Lung microvascular endothelial cell (primary cell): ENCODE data around the gene MCTP1. TPM values are rescaled to one million over a fixed set of nuclear protein-coding genes. Genes with fewer than 3 reads are reported as not detected.

Experiments
- DNase-seq, 2 donors: peaks; one replicate each; pipeline versions ENCODE4 v3.0.0 to v3.0.0-alpha.2; 2010; ENCODE audit warnings: low read depth in 2 of 2
- total RNA-seq: library from RNA; depleted of rRNA; stranded (reverse); fragments of >200 nt; gene quantifications from 2 replicates; pipeline ENCODE4 v1.2.1, GENCODE V29; 2014

The MCTP1 gene
- total RNA-seq, 1 donor from 2014 or later = 55.8 TPM

DNA sequence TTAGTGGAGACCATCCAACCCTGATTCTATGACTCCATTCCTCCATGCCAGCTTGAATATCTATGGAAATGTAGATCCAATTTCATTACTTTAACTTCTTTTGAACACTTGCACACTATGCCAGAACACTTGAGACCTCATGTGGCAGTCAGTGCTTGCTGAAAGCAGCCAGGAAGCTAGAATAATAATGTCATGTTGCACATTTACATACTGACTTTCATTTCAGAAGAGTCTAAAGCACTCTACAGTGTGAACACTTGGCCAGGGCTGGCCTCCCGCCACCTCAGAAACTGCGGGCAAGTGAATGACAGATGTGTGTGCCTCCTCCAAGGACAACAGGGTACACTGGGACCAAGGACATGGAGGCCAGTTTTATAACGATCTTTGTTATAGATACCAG lies 569.1 kb downstream of the MCTP1 start:
- DNase-seq = no peak

DNA sequence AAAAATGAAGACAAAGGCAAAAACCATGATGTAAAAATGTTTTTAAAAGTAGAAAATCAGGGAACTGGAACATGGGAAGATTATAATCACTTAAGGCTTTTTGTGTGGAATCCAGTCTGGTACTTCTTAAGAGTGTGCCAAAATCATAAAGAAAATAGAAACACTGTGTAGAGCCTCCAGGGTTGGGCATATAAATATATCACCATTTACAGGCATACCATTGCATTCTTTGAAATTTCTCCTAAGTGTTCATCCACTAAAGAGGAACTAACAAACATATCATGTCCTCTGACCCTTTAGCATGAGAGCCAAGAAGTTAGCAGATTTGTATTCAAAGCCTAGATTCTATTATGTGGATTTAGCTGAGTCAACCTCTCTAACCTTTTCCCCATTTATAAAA lies 573.1 kb downstream of the MCTP1 start:
- no peak for DNase-seq

DNA sequence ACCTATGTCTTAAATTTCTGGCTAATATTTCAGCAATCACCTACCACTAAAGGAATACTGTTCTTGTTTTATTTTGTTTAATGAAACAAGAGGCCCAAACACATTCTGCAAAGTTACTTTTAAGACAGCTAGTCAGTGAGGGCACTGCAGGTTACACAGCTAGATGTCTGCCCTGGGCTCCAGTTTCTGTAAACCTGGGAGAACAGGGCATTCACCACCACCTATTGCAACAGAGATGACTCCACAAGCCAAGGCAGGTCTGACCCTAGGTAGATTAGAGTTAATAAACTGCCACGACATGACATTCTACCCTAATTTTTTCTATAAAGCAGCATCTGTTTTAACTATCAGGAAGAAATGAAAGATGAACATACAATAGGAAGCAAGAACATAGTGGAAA lies 575.6 kb downstream of the MCTP1 start:
- DNase-seq = no peak

DNA sequence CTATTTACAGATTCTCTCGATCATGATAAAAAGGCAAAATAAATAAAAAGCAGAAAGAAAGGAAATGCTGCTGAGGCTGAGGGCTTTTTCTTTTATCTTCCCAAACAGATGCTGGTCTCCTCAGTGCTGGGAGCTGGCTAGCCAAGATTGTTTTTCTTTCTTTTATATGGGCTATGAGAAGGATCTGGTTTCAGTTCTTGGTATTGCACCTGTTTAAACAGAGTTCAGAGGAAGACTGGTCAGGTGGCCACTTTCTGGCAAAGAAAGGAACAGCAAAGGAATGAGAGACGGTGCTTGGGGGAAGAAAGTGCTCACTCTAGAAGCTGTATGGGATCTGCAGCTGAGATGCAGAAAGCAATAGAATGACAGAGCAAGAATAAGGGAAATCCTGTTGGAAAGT lies 577.5 kb downstream of the MCTP1 start:
- DNase-seq = no peak

DNA sequence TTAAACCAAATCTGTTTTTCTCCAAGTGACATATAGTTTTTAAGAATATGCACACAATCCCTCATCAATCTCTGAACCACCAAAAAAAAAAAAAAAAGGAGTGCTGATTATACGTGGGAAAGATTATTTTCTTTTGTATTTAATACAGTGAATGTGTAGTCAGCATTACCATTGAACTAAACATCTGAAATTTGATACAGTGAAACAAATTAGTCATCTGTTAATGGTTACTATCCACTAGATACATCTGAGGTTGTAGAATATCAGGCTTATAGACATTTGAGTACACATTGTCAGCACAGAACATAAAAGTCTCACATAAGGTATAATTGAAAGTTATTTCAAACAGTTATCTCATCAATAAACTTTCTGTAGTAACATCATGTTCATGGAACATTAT lies 579.5 kb downstream of the MCTP1 start:
- no peak for DNase-seq

DNA sequence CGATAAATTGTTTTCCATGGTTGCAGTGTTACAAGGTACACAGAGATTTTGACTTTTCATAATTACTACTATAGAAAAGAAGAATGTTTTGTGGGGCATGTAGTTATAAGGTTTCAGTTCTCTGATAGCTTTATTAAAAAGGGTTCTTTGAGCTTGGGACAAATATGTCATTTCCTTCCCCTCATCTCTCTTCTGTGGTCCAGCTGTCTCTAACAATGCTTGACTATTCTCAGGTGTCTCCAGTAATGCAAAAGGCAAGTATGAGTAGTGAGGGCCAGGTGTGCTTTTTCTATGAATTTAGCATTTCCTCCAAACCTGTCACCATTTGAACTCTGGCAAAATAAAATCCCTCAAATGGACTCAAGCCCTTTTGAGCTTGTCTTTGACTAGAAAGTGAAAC lies 582.2 kb downstream of the MCTP1 start:
- no peak for DNase-seq

DNA sequence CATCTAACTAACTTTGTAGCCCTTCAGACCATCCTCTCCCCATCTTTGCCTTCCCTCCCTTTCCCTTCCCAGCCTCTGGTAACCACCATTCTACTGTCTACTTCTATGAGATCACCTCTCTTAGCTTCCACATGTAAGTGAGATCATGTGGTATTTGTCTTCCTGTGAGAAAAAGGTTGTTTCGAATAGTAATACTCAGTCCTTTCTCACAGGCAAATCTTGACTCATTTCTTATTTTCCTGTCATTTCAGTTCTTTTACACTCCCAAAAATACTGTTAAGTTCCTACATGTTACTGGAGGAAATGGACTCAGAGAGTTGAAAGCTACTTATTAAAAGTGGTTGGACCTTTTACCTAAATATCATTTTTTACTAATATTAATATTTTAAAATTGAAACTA lies 584.3 kb downstream of the MCTP1 start:
- peak in 1 of 2 donors; percentile 43 for DNase-seq

DNA sequence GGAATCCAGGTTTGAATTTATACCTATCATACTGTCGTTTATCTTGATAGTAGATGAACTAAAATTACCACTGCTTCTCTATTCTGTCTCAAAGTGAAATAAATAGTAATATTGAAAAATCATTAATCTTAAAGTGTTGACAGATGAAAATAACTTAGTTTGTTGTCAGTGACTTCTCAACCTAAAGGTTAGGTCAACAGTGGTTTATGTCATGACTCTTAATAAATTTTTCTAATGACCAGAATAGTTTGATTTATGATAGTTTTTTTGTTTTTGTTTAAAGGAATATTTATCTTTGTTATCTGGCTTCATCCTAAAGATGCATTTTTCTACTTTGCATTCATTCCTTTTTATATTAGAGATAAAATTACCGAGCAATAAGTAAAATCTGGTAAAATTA lies 585.3 kb downstream of the MCTP1 start:
- no peak for DNase-seq

DNA sequence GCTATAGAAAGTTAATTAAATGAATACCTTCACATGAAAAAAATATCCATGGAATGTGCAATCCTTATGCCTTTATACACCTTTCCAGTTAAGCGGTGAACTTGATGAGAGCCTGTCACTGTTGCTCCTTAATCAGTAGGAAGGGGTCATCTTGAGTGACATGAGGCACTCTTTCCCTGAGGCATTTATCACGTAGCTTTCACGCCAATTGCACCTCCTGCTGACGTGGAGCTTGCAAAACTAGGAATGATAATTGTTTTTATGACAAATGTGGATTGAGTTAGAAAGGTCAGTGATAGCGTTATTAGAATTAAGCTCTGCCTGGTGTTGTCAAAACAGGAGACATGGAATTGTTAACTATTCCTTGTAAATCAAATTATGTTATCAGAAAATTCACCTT lies 586.7 kb downstream of the MCTP1 start:
- DNase-seq = no peak

DNA sequence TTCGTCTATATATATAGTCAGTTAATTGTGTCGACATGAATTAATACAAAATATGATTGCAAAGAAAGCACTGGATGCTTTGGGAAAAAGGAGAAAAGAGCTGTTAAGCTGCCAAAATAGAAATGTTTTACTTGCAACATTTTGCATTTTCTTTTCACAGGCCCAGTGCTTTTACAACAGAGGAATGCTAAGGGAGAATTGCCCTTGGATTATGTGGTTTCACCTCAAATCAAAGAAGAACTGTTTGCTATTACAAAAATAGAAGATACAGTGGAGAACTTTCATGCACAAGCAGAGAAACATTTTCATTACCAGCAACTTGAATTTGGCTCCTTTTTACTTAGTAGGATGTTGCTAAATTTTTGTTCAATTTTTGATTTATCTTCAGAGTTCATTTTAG lies 590.2 kb downstream of the MCTP1 start:
- DNase-seq = no peak

DNA sequence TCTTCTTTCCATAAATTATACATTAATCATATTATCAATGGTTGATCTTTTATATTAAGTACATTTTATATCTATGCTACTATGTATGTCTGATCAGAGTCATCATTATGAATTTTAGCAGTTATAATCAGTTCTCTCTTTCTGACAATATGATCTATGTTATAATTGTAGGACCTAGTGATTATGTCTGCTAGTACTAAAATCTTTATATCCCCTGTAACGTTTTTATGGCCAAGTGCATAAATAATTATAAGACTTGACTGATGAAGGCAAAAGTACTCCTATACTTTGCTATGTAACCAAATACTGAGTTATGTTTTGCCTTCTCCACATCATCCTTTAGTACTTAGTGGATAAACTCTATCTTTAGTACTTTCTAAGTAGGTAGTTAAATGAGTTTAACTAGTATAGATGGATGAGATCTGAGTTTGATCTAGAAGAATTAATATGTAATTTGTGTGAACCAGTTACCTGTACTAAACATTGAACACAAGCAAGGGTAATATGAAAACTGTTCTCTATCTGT lies 591.0 kb downstream of the MCTP1 start:
- DNase-seq = no peak

DNA sequence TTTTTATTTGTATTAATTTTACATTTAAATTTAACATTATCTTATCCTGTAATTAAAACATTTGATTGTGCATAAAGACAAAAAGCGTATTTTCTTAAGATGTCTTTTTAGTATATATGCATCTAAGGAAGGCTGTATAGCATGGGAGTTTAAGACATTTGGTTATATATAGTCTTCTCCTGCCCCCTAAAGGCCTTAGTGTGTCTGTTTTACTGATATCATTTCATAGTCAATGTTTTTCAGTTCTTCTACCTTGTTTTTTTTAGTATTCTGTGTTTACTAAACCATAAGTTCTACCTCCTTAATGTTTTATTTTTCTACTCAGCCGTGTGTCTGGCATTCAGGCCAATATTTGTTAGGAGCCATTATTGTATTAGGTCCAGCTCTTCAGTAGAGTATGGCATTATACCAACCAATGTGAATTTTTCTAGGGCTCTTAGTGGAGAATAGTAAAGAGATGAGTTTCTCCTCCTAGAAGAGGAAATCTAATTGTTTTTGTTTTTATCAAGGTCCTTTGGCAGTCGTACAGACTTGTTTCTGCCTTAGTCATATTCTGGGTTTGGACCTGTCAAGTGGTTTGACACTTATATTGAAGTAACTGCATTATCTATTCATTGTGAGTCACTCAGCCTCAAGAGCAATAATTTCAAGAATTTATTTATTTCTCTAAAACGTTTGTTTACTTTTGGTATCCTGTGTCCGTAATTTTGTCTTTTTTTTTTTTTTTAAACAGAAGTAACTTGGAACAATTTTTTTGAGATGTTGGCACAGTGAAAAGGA lies 591.7 kb downstream of the MCTP1 start:
- peak; percentile 72 to 88 for DNase-seq

DNA sequence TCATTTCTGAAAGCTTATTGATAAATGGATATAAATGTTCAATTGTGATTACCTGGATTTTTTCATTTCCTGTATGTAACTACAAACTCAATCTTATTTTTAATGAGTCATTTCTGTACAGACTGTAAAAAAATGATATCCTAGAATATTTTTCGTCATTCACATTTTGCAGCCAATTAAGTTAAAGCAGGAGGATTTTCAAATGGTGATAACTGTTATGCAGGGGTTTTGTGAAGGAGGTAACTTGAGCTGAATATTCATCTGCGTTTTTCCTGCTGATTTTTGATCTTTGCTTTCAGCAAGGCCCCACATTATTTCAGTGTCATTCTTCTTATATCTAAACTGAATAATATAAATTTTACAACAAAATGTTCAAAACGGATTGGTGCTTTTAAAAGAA lies 592.3 kb downstream of the MCTP1 start:
- DNase-seq = no peak

DNA sequence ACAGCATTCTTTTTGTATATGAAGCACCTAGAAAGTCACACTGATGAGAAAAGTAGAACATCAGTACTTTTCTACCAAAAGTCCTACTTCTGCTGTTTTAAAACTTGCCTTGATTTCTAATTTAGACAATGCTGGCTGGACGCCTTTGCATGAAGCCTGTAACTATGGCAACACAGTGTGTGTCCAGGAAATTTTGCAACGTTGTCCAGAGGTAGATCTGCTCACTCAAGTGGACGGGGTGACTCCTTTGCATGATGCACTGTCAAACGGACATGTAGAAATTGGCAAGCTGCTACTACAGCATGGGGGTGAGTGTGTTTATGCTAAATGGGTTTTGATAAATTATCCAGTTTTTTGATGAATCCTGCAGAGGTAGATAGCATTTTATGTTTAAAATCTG lies 592.9 kb downstream of the MCTP1 start:
- peak; percentile 93 to 94 for DNase-seq

DNA sequence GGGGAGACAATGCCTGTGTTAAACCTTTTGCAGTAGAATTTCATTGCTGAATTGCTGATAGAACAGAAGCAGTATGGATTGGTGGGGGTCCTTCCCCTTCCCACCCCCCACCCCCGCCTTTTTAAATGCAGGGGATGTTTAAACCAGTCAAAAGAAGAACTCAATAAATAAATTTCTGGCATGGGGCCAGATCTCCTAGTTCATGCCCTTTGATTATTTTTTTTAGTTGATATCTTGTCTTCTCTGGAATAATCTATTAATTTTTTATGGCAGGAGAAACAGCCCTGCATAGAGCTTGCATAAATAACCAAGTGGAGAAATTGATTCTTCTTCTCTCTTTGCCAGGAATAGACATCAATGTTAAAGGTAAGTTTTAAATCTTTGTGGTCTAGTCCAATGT lies 593.6 kb downstream of the MCTP1 start:
- no peak for DNase-seq

DNA sequence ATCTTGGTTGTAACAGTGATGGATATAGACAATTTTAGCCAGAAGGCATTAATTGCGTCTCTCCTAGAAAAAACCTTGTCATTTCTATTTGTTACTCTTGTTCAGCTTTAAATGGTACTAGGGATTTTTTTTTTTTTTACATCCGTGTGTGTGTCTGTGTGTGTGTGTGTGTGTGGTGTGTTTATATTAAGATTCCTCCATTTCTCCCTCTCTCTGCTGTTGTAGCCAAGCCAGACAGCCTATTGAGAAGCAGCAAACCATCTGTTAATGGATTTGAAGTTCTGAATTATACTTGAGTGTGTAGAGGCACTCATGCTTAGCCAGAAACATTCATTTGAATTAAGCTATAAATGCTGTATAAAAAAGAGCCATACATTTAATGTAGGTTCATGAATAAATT lies 594.1 kb downstream of the MCTP1 start:
- DNase-seq = no peak

DNA sequence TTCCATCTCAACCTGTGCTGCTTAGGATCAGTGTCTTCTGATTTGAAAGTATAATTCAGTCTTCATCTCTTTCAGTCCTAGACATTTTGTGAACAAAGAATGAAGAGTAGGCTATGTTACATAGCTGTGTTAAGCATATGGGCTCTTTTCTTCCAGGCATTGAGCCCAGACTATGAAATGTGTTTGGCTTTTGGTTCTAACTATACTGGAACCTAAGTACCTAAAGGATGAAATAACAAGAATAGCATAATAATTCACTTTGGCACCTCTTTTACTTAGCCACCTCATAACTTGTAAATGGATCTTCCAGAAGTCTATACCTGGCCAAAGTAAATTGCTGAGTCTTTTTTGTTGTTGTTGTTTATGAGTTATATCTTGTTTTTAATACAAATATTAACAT lies 595.0 kb downstream of the MCTP1 start:
- DNase-seq = no peak

DNA sequence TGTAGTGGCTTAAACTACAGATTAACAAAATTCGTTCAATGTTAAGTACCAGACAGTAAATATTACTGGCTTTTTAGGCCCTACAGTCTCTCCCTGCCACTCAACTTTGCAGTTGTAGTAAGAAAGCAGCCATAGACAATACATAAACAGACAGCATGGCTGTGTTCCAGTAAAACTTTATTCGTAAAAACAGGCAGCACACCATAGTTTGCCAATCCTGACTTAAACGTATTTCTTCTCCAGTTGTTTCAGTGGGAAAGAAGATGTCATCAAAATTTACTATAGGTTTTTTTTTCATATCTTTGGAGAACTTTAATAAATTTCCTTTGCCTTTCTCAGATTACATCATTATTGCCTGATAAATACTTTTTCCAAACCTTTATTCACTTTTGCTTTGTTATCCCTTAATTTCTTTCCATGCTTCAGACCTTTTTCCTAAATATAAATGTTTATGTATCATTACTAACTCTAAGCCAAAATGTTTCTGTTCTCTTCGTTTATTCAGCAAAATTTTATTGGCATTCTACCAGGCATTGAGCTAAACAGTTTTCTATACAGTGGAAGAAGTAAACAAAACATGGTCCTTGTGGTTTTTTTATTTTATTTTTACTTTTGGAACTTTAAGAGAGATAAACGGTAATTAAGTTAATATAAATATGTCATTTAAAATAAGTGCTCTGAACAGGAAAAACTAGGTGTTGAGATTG lies 601.9 kb downstream of the MCTP1 start:
- DNase-seq = no peak

DNA sequence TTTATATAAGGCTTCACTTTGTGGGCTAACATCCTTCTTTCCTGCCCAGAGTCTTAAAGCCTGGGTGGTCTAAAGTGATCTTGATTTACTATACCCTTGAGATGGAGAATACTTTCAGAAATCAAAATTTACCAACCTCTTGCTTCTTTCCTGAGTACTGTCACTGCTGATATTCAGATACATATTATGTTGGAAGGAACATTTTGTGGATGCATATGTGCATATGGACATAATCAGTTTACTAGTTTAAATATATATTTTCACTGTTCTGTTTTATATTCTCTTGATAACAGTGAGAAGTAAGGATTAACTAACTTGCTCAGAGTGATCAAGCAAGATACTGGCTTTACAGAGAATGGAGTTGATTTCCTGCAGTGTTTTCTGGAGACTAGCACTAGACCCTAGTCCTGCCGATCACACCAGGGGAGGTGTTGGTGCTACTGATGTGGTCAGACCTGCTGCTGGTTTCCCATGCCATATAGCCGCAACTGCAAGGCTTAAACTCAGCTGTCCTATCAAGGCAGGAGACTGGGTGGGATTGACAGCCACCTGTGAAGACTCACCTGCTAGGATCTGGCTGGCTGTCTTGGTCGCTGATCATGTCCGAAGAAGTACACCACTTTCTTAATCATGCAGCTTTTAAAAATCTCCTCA lies 608.8 kb downstream of the MCTP1 start:
- no peak for DNase-seq

DNA sequence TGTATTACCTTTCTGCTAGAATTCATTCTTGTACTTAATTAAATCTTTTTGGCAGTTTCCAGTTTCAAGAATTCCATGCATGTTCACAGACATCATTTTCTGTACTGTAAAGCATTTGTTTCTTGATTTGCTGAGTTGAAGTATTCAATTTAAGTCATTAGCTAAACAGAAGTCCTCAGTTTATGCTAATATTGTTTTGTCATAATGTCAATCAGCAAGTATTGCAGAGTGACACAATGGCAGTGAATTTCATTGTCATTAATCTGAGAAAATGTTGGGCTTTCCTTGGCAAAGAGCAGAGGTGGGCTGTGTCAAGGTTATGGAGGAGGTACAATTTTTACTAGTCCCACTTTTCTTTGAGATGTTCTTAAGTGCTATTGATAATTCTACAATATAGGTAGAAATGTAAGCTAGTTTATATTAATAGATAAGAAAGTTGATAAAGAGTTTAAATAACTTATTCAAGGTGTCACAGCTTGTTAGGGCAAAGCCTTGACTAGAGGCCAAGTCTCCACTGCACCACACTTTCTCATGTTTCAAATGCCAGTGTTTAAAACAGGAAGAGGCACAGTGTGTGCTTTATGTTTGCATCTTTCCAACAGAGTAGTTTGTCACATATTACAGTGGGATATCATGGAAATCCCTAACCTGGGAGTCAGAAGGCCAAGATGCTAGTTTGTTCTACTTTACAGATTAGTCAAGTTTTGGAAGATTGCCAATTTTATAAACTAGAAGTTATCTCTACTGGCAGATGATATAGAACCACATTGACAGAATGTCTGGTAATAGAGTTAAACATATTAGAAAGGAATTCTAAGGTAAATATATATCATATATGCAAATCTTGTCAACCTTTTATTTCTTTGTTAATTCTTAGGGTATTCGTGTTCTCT lies 610.2 kb downstream of the MCTP1 start:
- peak; percentile 6 to 37 for DNase-seq

DNA sequence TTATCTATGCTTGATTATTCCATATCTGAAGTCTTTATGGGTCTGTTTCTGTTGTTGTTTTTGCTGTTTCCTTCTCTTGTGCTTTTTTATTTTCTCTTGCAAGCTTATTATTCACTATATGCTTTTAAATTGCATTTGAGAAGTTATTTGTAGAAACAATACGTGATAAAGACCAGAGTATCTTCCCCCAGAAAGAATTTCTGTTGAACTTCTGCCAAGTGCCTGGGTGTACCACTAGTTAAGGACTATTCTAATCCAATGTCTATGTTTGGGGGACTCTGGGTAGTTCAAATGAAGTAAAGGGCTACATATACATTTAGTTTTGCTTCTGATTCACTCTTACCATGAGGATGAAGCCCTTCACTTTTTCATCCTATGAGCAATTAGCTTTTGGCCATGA lies 612.1 kb downstream of the MCTP1 start:
- peak in 1 of 2 donors; percentile 13 for DNase-seq
